HCT116 (cell line): ENCODE measurements around the gene CCRL2. TPM values are rescaled to one million over a fixed set of nuclear protein-coding genes. Genes with fewer than 3 reads are reported as not detected.

Source experiments
- ATAC-seq: fragments of 200-7000 bp; cut with Tn5 transposase; 2 replicates; pipeline ENCODE4 v1.9.1; 2020; ENCODE audit warnings: mild to moderate bottlenecking, moderate library complexity
- BruUV-seq: library from RNA; stranded (reverse); fragments of 400-500 nt; replicated peaks from 2 replicates; lab custom pipeline; 2021; lab: Mats Ljungman, UMichigan
- CTCF ChIA-PET: fragments of 300-600 bp; sonication (Branson Sonifier 250); formaldehyde crosslinking; loops from one replicate; lab custom pipeline; 2021; ENCODE audit warnings: antibody characterized with exemption; lab: Charles Lee
- POLR2A ChIA-PET: fragments of 300-600, 350-600 bp; sonication (Branson Sonifier 250); formaldehyde crosslinking; loops from one replicate; lab custom pipeline; 2021; ENCODE audit warnings: antibody characterized with exemption; lab: Charles Lee
- RAD21 ChIA-PET, 2 experiments: fragments of 300-600 bp; sonication (Branson Sonifier 250); formaldehyde crosslinking; loops; one replicate each; lab custom pipeline; 2023; ENCODE audit warnings: low total read pairs in 2 of 2; ENCODE audit not compliant: uncharacterized antibody in 2 of 2, unreplicated experiment in 2 of 2, low non-redundant PET in 1 of 2; lab: Charles Lee
- DNase-seq: peaks from one replicate; pipeline ENCODE4 v3.0.0-alpha.2; 2010; ENCODE audit warnings: low read depth, low spot score
- H2AFZ ChIP-seq: fragments of 200-600 bp; shearing (Covaris generic), sonication (generic); 2 replicates; pipeline ENCODE4 v1.6.1; 2017; ENCODE audit warnings: low read depth, mixed run types, mixed read lengths, antibody characterized with exemption, low read length; ENCODE audit not compliant: poor library complexity, severe bottlenecking
- H3K27ac ChIP-seq: 2 replicates; pipeline ENCODE4 v1.5.1; 2012; ENCODE audit warnings: low read depth, low read length
- H3K27me3 ChIP-seq: fragments of 200-600 bp; sonication (generic); 2 replicates; pipeline ENCODE4 v1.6.1; 2016; ENCODE audit warnings: mixed run types, low read length, mixed read lengths; ENCODE audit not compliant: insufficient read depth
- H3K36me3 ChIP-seq, 2 experiments: fragments of 200-500 bp in 1 of 2; fragments of 200-600 bp in 1 of 2; sonication (Bioruptor generic) in 1 of 2; sonication (generic) in 1 of 2; 2 replicates each; pipeline versions ENCODE4 v1.5.1 to v1.6.1; 2014 to 2016; ENCODE audit warnings: low read length in 2 of 2, inconsistent platforms in 1 of 2, mixed read lengths in 1 of 2, mixed run types in 1 of 2; ENCODE audit not compliant: insufficient read depth in 2 of 2, control insufficient read depth in 1 of 2
- H3K4me1 ChIP-seq, 2 experiments: fragments of 200-600 bp in 1 of 2; sonication (generic) in 1 of 2; 2 replicates each; pipeline versions ENCODE4 v1.5.1 to v1.6.1; 2012 to 2017; ENCODE audit warnings: low read length in 2 of 2, inconsistent platforms in 1 of 2, mild to moderate bottlenecking in 1 of 2, mixed read lengths in 1 of 2, mixed run types in 1 of 2, moderate library complexity in 1 of 2; ENCODE audit not compliant: insufficient read depth in 2 of 2, control insufficient read depth in 1 of 2
- H3K4me2 ChIP-seq: fragments of 200-600 bp; sonication (generic); 2 replicates; pipeline ENCODE4 v1.6.1; 2017; ENCODE audit warnings: mixed run types, low read length, mixed read lengths
- H3K4me3 ChIP-seq, 2 experiments: fragments of 200-600 bp in 1 of 2; sonication (generic) in 1 of 2; replicated peaks in 1 of 2; 2 replicates each; pipeline ENCODE4 v1.5.1; 2011 to 2016; ENCODE audit warnings: low read length in 2 of 2, control low read depth in 1 of 2, low read depth in 1 of 2, mild to moderate bottlenecking in 1 of 2, mixed read lengths in 1 of 2, mixed run types in 1 of 2
- H3K79me2 ChIP-seq: fragments of 200-600 bp; sonication (generic); 2 replicates; pipeline ENCODE4 v1.6.1; 2017; ENCODE audit warnings: mild to moderate bottlenecking, mixed run types, low read length, moderate library complexity, mixed read lengths; ENCODE audit not compliant: insufficient read depth
- H3K9ac ChIP-seq: fragments of 200-600 bp; sonication (generic); 2 replicates; pipeline ENCODE4 v1.6.1; 2016; ENCODE audit warnings: low read length, mixed read lengths
- H3K9me2 ChIP-seq: fragments of 200-600 bp; sonication (generic), shearing (Covaris generic); 2 replicates; pipeline ENCODE4 v1.6.1; 2017; ENCODE audit warnings: mixed run types, mild to moderate bottlenecking, moderate library complexity; ENCODE audit not compliant: insufficient read depth
- H3K9me3 ChIP-seq, 2 experiments: fragments of 200-500 bp in 1 of 2; fragments of 200-600 bp in 1 of 2; sonication (Bioruptor generic) in 1 of 2; sonication (generic) in 1 of 2; 2 replicates each; pipeline ENCODE4 v1.6.1; 2014 to 2017; ENCODE audit warnings: low read length in 2 of 2, mixed read lengths in 2 of 2, inconsistent platforms in 1 of 2, low read depth in 1 of 2, mild to moderate bottlenecking in 1 of 2, mixed run types in 1 of 2, moderate library complexity in 1 of 2; ENCODE audit not compliant: control insufficient read depth in 1 of 2, insufficient read depth in 1 of 2
- H4K20me1 ChIP-seq: fragments of 200-600 bp; sonication (generic), shearing (Covaris generic); 2 replicates; pipeline ENCODE4 v1.6.1; 2017; ENCODE audit warnings: mixed run types, mild to moderate bottlenecking, moderate library complexity; ENCODE audit not compliant: insufficient read depth
- ATF3 ChIP-seq: IDR thresholded peaks from 2 replicates; pipeline ENCODE4 v1.6.1; 2012
- CTCF ChIP-seq, 3 experiments: fragments of 200-600 bp in 1 of 3; sonication (generic) in 1 of 3; IDR thresholded peaks in 2 of 3; conservative IDR thresholded peaks in 1 of 3; 2 replicates each; pipeline ENCODE4 v1.5.1; 2012 to 2017; ENCODE audit warnings: low read depth in 2 of 3, low read length in 2 of 3, antibody characterized with exemption in 1 of 3, borderline replicate concordance in 1 of 3, control low read depth in 1 of 3, mild to moderate bottlenecking in 1 of 3, mixed read lengths in 1 of 3, mixed run types in 1 of 3, moderate library complexity in 1 of 3; ENCODE audit not compliant: insufficient read depth in 1 of 3
- EGR1 ChIP-seq: IDR thresholded peaks from 2 replicates; pipeline ENCODE4 v1.6.1; 2012; ENCODE audit warnings: low read depth
- JUND ChIP-seq: IDR thresholded peaks from 2 replicates; pipeline ENCODE4 v1.6.1; 2012
- RAD21 ChIP-seq: IDR thresholded peaks from 2 replicates; pipeline ENCODE4 v1.6.1; 2012; ENCODE audit warnings: low read depth, mild to moderate bottlenecking
- REST ChIP-seq: IDR thresholded peaks from 2 replicates; pipeline ENCODE4 v1.6.1; 2012; ENCODE audit warnings: low read depth
- YY1 ChIP-seq: IDR thresholded peaks from 2 replicates; pipeline ENCODE4 v1.6.1; 2011; ENCODE audit warnings: low read length, low read depth, moderate library complexity, mild to moderate bottlenecking; ENCODE audit not compliant: insufficient replicate concordance; ENCODE audit errors: extremely low read depth
- ZBTB33 ChIP-seq: IDR thresholded peaks from 2 replicates; pipeline ENCODE4 v1.6.1; 2011; ENCODE audit warnings: mild to moderate bottlenecking, low read length, moderate library complexity; ENCODE audit not compliant: insufficient replicate concordance; ENCODE audit errors: extremely low read depth
- ZNF274 ChIP-seq: fragments of 200-500 bp; sonication (Bioruptor generic); IDR thresholded peaks from 2 replicates; pipeline ENCODE4 v1.6.1; 2014; ENCODE audit warnings: mild to moderate bottlenecking, low read depth, low read length, inconsistent platforms
- intact Hi-C: fragments of 100-400 bp; cut with micrococcal nuclease; formaldehyde crosslinking; loops from 2 replicates; pipeline ENCODE4 v1.10.0; 2022
- total RNA-seq: library from RNA; stranded (reverse); gene quantifications from one replicate; pipeline ENCODE4 v1.2.1, GENCODE V29; 2021; ENCODE audit not compliant: unreplicated experiment

The CCRL2 gene
- total RNA-seq, 1 experiment from 2014 or later, result not detected

- Histone ChIP-seq H3K4me2 (no peak overlapping the region), H3K9me3 (no peaks in the 10 kb centered on the region)
- CTCF ChIA-PET, result interaction anchor here (1.3 kb wide), 1 partner anchor 177 kb away, joined by 3 read pairs; no protein-coding TSS in a partner anchor
Observed at GRCh38 chr3:46381625-46382024, 25.4 kb upstream of the CCRL2 start.

More at GRCh38 chr3:46381625-46382024, 25.4 kb upstream of the CCRL2 start:
- POLR2A ChIA-PET, result no interaction called here
- H2AFZ ChIP-seq, result no peak overlapping the region
- H3K9ac ChIP-seq, result no peak overlapping the region
- no peaks in the 10 kb centered on the region for H3K27me3 ChIP-seq
- H3K27ac ChIP-seq, result no peak overlapping the region
- H3K36me3 ChIP-seq, result no peaks in the 10 kb centered on the region
- ATAC-seq (no peak), DNase-seq (no peak)
- H3K79me2 ChIP-seq, result no peaks in the 10 kb centered on the region
- intact Hi-C loops, result no loop called here
- H3K4me1 ChIP-seq, result peaks cover 0 to 10% of the 10 kb centered on the region in 2 experiments; a peak in 2 of 4 replicates
- no peaks in the 10 kb centered on the region for H3K9me2 ChIP-seq
- RAD21 ChIA-PET, result no interaction called here
- BruUV-seq, result no TSS peak
- H4K20me1 ChIP-seq, result no peaks in the 10 kb centered on the region
- H3K4me3 ChIP-seq, result no peak overlapping the region
- TF ChIP-seq ZNF274 (no peak), YY1 (no peak), CTCF (IDR thresholded peaks at IDR 0.05 in 2 of 3, conservative IDR thresholded peaks at IDR 0.05 in 1 of 3; ENCODE audit: borderline replicate concordance in 1 of 3, insufficient read depth in 1 of 3, low read depth in 2 of 3, low read length in 2 of 3) (no peak), ATF3 (no peak), JUND (no peak), RAD21 (no peak), REST (no peak), EGR1 (no peak), ZBTB33 (no peak)
